Gastrocnemius medialis (tissue), 4 donors: ENCODE measurements around the gene THSD7B. TPM values are rescaled to one million over a fixed set of nuclear protein-coding genes. Genes with fewer than 3 reads are reported as not detected.

Experiments used
- ATAC-seq, 2 donors: fragments of 150-250 bp; one replicate each; pipeline ENCODE4 v1.9.1; 2016
- DNase-seq, 2 donors: peaks; one replicate each; pipeline ENCODE4 v3.0.0-alpha.2; 2019
- H3K27ac ChIP-seq, 4 donors: fragments of 200-600 bp; sonication (generic); 1 replicate in 1 of 4; 2 replicates in 3 of 4; pipeline ENCODE4 v1.5.1; 2016 to 2018; ENCODE audit warnings: mild to moderate bottlenecking in 2 of 4, moderate library complexity in 1 of 4
- H3K27me3 ChIP-seq, 3 donors: fragments of 200-600 bp; sonication (generic) in 2 of 3; 1 replicate in 1 of 3; 2 replicates in 2 of 3; pipeline versions ENCODE4 v1.5.1 to v1.6.0; 2016 to 2019; ENCODE audit warnings: mild to moderate bottlenecking in 1 of 3, moderate library complexity in 1 of 3
- H3K36me3 ChIP-seq, 2 donors: fragments of 200-600 bp; sonication (generic) in 1 of 2; one replicate each; pipeline ENCODE4 v1.5.1; 2017 to 2018
- H3K4me1 ChIP-seq, 2 donors: fragments of 200-600 bp; sonication (generic) in 1 of 2; one replicate each; pipeline ENCODE4 v1.5.1; 2016 to 2017; ENCODE audit warnings: mild to moderate bottlenecking in 2 of 2
- H3K4me3 ChIP-seq, 4 donors: fragments of 200-600 bp; sonication (generic) in 3 of 4; 1 replicate in 1 of 4; 2 replicates in 3 of 4; pipeline ENCODE4 v1.5.1; 2016 to 2019; ENCODE audit warnings: mild to moderate bottlenecking in 2 of 4
- H3K9me3 ChIP-seq, 3 donors: fragments of 200-600 bp; sonication (generic) in 2 of 3; 1 replicate in 1 of 3; 2 replicates in 2 of 3; pipeline ENCODE4 v1.5.1; 2016 to 2019
- CTCF ChIP-seq, 5 experiments: fragments of 450-650 bp in 3 of 5; fragments of 200-600 bp in 2 of 5; sonication (generic) in 2 of 5; IDR thresholded peaks in 4 of 5; conservative IDR thresholded peaks in 1 of 5; 1 replicate in 4 of 5; 2 replicates in 1 of 5; pipeline ENCODE4 v1.5.1; 2016 to 2019; ENCODE audit warnings: antibody characterized with exemption in 5 of 5, mild to moderate bottlenecking in 3 of 5, moderate library complexity in 3 of 5
- POLR2A ChIP-seq, 2 donors: fragments of 450-650 bp; IDR thresholded peaks; one replicate each; pipeline ENCODE4 v1.6.1; 2017; ENCODE audit warnings: antibody characterized with exemption in 2 of 2, mild to moderate bottlenecking in 2 of 2, moderate library complexity in 2 of 2
- in situ Hi-C, 4 donors: fragments of 200-750 bp; cut with MboI; loops; one replicate each; pipeline versions ENCODE4 v1.15.0 to v1.8.0; 2017; ENCODE audit warnings: low sequenced_read_pairs in 4 of 4
- intact Hi-C: fragments of 100-400 bp; cut with DNase I; formaldehyde crosslinking; loops from one replicate; pipeline ENCODE4 v1.15.1; 2023; ENCODE audit warnings: low total_unique reads
- total RNA-seq, 4 donors: library from RNA; depleted of rRNA; stranded (reverse); fragments of >200 nt; gene quantifications; one replicate each; pipeline versions ENCODE4 v1.1.0 to v1.2.3, GENCODE V29; 2016

The THSD7B gene
- total RNA-seq, 4 donors from 2014 or later, result not detected

GRCh38 chr2:137208431-137208891, 443.1 kb downstream of the THSD7B start:
- DNase-seq (no peak), ATAC-seq (no peak)
- intact Hi-C loops, result no loop called here
- H3K27ac ChIP-seq, result no peak overlapping the region
- no peaks in the 10 kb centered on the region for H3K4me1 ChIP-seq
- H3K36me3 ChIP-seq, result no peaks in the 10 kb centered on the region
- TF ChIP-seq POLR2A (IDR thresholded peaks at IDR 0.05), result no peak
- TF ChIP-seq CTCF (IDR thresholded peaks at IDR 0.05 in 4 of 5, conservative IDR thresholded peaks at IDR 0.05 in 1 of 5), result no peak
- no peaks in the 10 kb centered on the region for H3K27me3 ChIP-seq
- no peak overlapping the region for H3K4me3 ChIP-seq
- H3K9me3 ChIP-seq, result no peaks in the 10 kb centered on the region
- in situ Hi-C loops, result no loop called here

GRCh38 chr2:137210039-137210438, 444.7 kb downstream of the THSD7B start:
- in situ Hi-C loops (no loop called here), intact Hi-C loops (no loop called here)
- DNase-seq (no peak), ATAC-seq (no peak)
- no peaks in the 10 kb centered on the region for H3K4me1 ChIP-seq
- no peaks in the 10 kb centered on the region for H3K9me3 ChIP-seq
- TF ChIP-seq POLR2A (IDR thresholded peaks at IDR 0.05), result no peak
- TF ChIP-seq CTCF (IDR thresholded peaks at IDR 0.05 in 4 of 5, conservative IDR thresholded peaks at IDR 0.05 in 1 of 5), result no peak
- no peaks in the 10 kb centered on the region for H3K36me3 ChIP-seq
- no peak overlapping the region for H3K4me3 ChIP-seq
- H3K27ac ChIP-seq, result no peak overlapping the region
- H3K27me3 ChIP-seq, result no peaks in the 10 kb centered on the region

GRCh38 chr2:137211761-137212160, 446.4 kb downstream of the THSD7B start:
- Histone ChIP-seq H3K9me3 (no peaks in the 10 kb centered on the region), H3K27ac (no peak overlapping the region), H3K27me3 (no peaks in the 10 kb centered on the region), H3K4me3 (no peak overlapping the region), H3K4me1 (no peaks in the 10 kb centered on the region), H3K36me3 (no peaks in the 10 kb centered on the region)
- TF ChIP-seq POLR2A (IDR thresholded peaks at IDR 0.05) (no peak), CTCF (IDR thresholded peaks at IDR 0.05 in 4 of 5, conservative IDR thresholded peaks at IDR 0.05 in 1 of 5) (no peak)
- ATAC-seq (no peak), DNase-seq (no peak)
- in situ Hi-C loops, result no loop called here
- intact Hi-C loops, result no loop called here

- no peak for TF ChIP-seq CTCF (IDR thresholded peaks at IDR 0.05 in 4 of 5, conservative IDR thresholded peaks at IDR 0.05 in 1 of 5)
- TF ChIP-seq POLR2A (IDR thresholded peaks at IDR 0.05), result no peak
- intact Hi-C loops (no loop called here), in situ Hi-C loops (no loop called here)
- ATAC-seq (no peak), DNase-seq (no peak)
- H3K27me3 ChIP-seq, result no peaks in the 10 kb centered on the region
- no peak overlapping the region for H3K27ac ChIP-seq
- H3K4me3 ChIP-seq, result no peak overlapping the region
- H3K36me3 ChIP-seq, result no peaks in the 10 kb centered on the region
- H3K9me3 ChIP-seq, result no peaks in the 10 kb centered on the region
- H3K4me1 ChIP-seq, result no peaks in the 10 kb centered on the region
These were observed 455.2 kb downstream of the THSD7B start for GRCh38 chr2:137220438-137220993.
